RCC 7860 (cell line): ENCODE measurements around the gene SLC39A6.
"Not testable (repeated sequence)": the region's sequence is repeated elsewhere in the genome, so short reads cannot be mapped to it uniquely, and the experiment has no call there.

Experiments used
- DNase-seq: peaks from one replicate; pipeline ENCODE4 v3.0.0-alpha.2; 2015; ENCODE audit warnings: low spot score
- FAIRE-seq: peaks from 2 replicates; lab custom pipeline; 2012; peaks lifted over from hg19 to GRCh38; lab: Jason Lieb, UNC

Gene SLC39A6

GRCh38 chr18:36141576-36141975 is 12.4 kb upstream of the SLC39A6 start:
- FAIRE-seq: no peak

GRCh38 chr18:36139245-36139644 is 10.1 kb upstream of the SLC39A6 start:
- DNase-seq (no peak), FAIRE-seq (no peak)

More at GRCh38 chr18:36141576-36141975, 12.4 kb upstream of the SLC39A6 start:
- DNase-seq: no peak

- FAIRE-seq: no peak
Observed at GRCh38 chr18:36135264-36135663, 6.1 kb upstream of the SLC39A6 start.

GRCh38 chr18:36132756-36133155 is 3.6 kb upstream of the SLC39A6 start:
- FAIRE-seq (no peak), DNase-seq (no peak)

More at GRCh38 chr18:36135264-36135663, 6.1 kb upstream of the SLC39A6 start:
- no peak for DNase-seq

- FAIRE-seq (no peak), DNase-seq (no peak)
Observed at GRCh38 chr18:36131692-36132483, 2.7 kb upstream of the SLC39A6 start.

GRCh38 chr18:36130883-36131653 is 1.9 kb upstream of the SLC39A6 start:
- DNase-seq: no peak
- no peak for FAIRE-seq

- no peak for DNase-seq
- no peak for FAIRE-seq
Observed at GRCh38 chr18:36130039-36130831, 1.1 kb upstream of the SLC39A6 start.

GRCh38 chr18:36128907-36129299 is 237 bp downstream of the SLC39A6 start:
- DNase-seq: no peak
- FAIRE-seq: no peak

- no peak for FAIRE-seq
- no peak for DNase-seq
Observed at GRCh38 chr18:36128530-36128870, 640 bp downstream of the SLC39A6 start.

GRCh38 chr18:36127836-36128529 is 1.2 kb downstream of the SLC39A6 start:
- no peak for DNase-seq
- no peak for FAIRE-seq

GRCh38 chr18:36126668-36127067 is 2.5 kb downstream of the SLC39A6 start:
- no peak for FAIRE-seq
- no peak for DNase-seq

- no peak for FAIRE-seq
- DNase-seq: no peak
Observed at GRCh38 chr18:36124841-36125240, 4.3 kb downstream of the SLC39A6 start.

- FAIRE-seq (no peak), DNase-seq (no peak)
Observed at GRCh38 chr18:36120297-36120696, 8.8 kb downstream of the SLC39A6 start.

- FAIRE-seq, DNase-seq: not testable (repeated sequence)
Observed at GRCh38 chr18:36116771-36117170, 12.4 kb downstream of the SLC39A6 start.

GRCh38 chr18:36114738-36115137 is 14.4 kb downstream of the SLC39A6 start:
- FAIRE-seq (no peak), DNase-seq (no peak)

- FAIRE-seq (no peak), DNase-seq (no peak)
Observed at GRCh38 chr18:36114251-36114650, 14.9 kb downstream of the SLC39A6 start.

- no peak for FAIRE-seq
- DNase-seq: no peak
Observed at GRCh38 chr18:36112302-36112701, 16.8 kb downstream of the SLC39A6 start.

GRCh38 chr18:36109737-36110136 is 19.4 kb downstream of the SLC39A6 start:
- FAIRE-seq (no peak), DNase-seq (no peak)

- DNase-seq (no peak), FAIRE-seq (no peak)
Observed at GRCh38 chr18:36108601-36109000, 20.5 kb downstream of the SLC39A6 start.

GRCh38 chr18:36108196-36108595 is 20.9 kb downstream of the SLC39A6 start:
- DNase-seq (no peak), FAIRE-seq (no peak)

GRCh38 chr18:36107477-36107876 is 21.7 kb downstream of the SLC39A6 start:
- DNase-seq (no peak), FAIRE-seq (no peak)
